ENCODE data around the gene CENPX.

Gene CENPX

GRCh38 chr17:82055023-82055964, 32.6 kb upstream of the CENPX start:
- DNase-seq (ENCODE audit: low spot score) = no peak

- DNase-seq (ENCODE audit: low spot score) = no peak
Observed at GRCh38 chr17:82054351-82055022, 31.8 kb upstream of the CENPX start.

DNA sequence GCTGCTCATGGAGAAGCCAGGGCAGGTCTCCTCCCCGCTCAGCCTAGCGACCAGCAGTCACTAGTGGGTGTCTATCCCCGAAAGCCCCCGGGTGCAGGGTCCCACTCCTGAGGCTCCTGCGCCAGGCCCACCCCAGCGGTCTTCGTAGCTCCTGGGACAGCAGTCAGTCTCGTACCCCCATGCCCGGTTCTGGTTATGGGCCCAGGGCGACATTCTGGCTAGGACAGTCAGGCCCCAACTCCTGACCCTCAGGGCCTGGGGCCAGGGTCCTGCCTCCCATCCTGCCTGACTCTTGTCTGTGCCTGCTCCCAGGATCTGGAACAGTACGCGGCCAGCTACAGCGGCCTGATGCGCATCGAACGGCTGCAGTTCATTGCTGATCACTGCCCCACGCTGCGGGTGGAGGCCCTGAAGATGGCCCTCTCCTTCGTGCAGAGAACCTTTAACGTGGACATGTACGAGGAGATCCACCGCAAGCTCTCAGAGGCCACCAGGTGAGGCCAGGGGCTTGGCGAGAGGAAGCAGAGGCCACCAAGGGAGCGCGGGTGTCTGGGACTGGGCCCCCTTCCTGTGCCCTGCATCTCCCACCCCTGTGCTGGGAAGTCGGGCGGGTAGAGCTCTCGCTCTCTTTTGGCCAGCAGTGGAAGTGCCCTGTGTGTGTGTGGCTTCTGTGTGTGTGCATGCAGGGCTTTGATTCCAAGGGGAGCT, 31.0 kb upstream of the CENPX start:
- DNase-seq (ENCODE audit: low spot score) = no peak

DNA sequence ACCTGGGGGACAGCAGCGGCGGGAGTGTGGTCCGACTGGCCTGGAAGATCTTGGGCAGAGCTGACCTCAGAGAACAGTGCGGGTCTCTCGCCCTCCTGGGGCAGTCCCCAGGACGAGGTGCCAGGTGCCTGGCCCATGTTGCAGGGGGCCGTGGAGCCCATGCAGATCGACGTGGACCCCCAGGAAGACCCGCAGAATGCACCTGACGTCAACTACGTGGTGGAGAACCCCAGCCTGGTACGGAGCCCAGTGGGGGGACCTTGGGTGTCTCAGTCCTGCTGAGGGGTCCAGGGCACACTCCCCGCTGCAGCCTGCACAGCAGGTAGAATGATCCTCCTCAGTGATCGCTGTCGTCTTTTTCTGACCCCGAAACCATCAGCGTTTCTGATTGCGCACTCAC, 30.5 kb upstream of the CENPX start:
- DNase-seq (ENCODE audit: low spot score) = no peak

- DNase-seq (ENCODE audit: low spot score) = no peak
Observed at GRCh38 chr17:82052638-82053059, 30.0 kb upstream of the CENPX start.

DNA sequence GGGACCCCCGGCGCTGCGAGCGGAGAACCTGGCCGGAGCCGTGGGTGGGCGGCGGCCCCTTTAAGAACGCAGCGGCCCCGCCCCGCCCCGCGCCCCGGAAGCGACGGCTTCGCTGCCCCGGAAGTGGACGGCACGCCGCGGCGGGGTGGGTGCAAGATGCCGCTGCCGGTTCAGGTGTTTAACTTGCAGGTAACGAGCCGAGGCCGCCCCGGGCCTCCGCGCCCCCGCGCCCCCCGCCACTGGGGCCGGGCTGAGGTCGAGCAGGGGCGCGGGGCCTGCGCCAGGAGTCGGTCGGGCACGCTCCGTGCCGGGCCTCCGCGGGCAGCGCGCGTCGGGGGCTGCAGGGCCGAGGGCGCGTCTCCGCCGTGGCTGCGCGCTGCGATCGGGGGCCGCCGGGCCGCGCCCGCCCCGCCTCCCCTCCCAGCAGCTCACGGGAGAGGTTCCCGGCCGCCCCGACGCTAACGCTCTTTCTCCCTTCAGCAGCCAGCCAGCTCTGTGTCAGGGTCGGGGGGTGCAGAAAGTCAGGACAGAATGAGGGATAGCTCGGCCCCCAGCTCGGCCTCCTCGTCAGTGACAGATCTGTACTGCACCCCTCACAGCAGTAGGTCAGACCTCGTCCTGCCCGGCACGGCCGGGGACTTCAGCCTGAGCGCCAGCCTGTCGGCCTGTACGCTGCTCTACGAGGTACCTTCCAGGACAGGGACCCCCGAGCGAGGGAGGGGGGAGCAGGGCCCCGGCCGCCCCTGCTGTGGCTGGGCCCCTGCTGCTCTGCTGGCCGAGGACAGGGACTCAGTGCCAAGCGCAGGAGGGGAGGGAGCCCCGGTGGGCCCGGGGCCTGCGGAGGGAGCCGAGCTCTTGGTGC, 29.3 kb upstream of the CENPX start, which contains the start of the genes GPS1 and RFNG:
Gene GPS1 (plus strand): TSS at position 123 of the 862 bp plus-strand sequence. CDS start 34 bp downstream, at position 157.
Gene RFNG (minus strand): TSS at position 36 of the 862 bp plus-strand sequence. CDS start 45 bp downstream, outside the sequence.
- DNase-seq (ENCODE audit: low spot score) = peak; percentile 79

DNA sequence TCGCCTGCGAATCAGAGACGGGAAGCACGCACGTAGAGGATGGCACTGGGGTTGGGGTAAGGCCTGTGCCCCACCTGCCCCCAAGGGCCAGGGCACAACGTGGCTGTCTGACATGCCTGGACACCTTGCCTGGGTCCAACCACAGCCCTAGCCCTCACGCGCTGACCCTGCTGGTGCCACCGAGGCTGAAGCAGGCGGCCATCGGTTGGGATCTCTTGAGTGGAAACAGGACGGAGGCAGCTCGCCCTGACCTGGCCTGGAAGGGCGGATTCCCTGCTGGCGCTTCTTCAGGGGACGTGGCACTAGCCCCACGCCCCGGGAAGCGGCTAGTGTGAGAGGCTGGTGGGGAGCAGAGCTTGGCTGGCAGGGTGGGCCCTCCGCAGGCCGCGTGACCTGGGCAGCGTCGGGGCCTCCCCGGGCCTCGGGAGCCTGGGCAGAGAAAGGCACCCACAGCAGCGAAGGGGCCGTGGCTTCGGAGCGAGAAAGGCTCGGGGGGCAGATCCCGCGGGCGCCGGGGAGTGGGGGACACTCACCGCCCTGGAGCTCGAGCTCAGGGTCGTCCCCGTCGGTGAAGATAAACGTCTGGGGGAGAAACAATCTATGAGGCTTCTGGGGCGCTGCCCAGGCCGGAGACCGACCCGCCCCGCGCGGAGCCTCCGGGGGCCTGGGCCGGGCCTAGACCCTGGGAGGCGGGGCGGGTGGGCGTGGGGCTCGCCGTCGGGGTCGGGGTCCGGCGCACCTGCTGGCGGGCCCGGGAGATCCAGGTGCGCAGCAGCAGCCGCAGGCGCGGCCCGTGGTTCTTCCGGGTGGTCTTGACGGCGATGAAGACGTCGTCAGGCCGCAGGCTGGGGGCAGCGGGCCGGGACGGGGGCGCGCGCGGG, 28.3 kb upstream of the CENPX start:
- no peak for DNase-seq (ENCODE audit: low spot score)

GRCh38 chr17:82050152-82050760, 27.6 kb upstream of the CENPX start:
- DNase-seq (ENCODE audit: low spot score) = no peak

DNA sequence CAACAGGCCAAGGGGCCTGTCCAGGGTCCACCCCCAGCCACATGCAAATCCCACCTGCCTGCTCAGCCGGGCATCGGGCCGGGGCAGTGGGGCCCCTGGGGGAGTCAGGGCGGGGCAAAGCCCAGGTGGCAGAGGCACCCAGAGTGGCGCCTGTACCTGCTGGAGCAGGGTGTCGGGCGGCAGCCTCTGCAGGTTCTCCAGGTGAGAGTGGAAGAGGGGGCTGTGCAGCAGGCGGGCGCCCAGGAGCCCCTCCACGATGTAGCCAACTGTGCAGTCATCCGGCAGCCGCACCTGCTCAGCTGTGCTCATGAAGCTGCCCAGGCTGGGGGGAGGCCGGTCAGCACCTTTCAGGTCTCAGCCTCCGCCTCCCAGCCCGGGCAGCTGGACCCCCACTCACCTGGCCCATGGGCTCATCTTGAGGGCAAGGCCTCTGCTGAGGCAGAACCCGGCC, 26.9 kb upstream of the CENPX start:
- no peak for DNase-seq (ENCODE audit: low spot score)

DNA sequence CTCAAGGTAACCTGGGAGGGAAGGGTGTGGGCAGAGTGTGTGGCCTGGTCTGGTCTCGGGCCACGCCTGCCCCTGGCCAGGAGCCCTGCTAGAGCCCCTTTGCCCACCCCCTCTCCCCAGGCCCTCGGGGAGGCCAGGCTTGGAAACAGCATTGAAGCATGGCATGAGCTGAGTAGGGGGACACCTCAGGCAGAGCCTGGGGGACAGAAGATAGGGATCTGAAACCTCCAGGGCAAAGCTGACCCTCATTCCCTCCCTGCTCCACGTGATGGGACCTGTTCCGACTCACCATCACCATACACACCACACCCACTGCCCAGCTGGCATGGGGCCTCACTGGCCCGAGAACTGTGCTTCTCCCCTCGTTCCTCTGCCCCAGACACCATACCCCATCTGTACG, 26.4 kb upstream of the CENPX start:
- DNase-seq (ENCODE audit: low spot score) = no peak

GRCh38 chr17:82048571-82048971, 25.9 kb upstream of the CENPX start:
- DNase-seq (ENCODE audit: low spot score) = no peak

DNA sequence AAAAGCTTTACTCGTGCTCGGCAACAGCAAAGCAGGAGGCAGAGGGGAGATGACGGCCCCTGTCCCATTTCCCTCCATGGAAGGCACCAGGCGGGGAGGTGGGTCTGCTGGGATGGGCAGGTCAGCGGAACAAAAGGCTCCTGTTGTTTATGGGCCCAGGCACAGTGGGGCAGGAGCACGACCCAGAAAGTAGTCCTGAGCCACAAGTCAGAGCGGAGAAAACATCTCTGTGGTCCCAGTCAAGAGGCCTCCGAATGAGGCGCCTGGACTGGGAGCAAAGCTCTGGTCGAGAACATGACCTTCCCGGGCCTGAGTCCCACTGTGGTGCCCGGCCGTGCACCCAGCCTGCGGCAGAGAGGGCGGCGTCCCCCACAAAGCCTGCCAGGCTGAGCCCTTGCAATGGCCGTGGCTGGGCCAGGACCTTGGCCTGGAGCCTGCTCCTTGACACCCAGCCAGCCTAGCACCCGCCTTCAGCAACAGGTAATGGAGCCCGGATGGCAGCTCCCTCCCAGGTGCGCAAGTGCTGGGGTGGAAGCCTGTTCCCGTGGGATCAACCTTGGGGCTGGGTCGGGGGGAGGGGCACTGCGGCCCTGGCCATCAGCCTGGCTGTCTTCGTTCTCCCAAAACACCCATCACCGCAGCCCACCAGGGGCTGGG, 25.4 kb upstream of the CENPX start:
- DNase-seq (ENCODE audit: low spot score) = no peak

GRCh38 chr17:82047379-82047778, 24.7 kb upstream of the CENPX start:
- DNase-seq (ENCODE audit: low spot score) = no peak

GRCh38 chr17:82046903-82047302, 24.2 kb upstream of the CENPX start:
- DNase-seq (ENCODE audit: low spot score) = no peak

GRCh38 chr17:82045936-82046484, 23.3 kb upstream of the CENPX start:
- no peak for DNase-seq (ENCODE audit: low spot score)

DNA sequence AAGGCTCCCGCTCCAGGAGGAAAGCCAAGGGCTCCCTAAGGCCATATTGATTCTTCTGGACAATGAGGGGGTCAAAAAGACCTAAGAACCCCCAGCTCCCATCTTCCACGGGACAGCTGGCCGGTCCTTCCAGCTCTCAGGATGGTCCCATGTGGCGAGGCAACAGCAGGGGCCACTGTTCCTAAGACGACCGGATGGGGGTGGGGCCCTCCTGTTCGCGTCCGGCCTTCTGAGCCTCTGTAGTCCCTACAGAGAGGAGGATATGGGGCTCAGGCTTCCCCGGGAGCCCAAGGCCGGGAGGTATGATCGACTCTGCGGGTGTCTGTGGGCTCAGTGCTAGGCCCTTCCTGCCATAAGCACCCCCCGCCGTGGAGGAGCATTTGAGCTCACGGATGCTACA, 20.8 kb upstream of the CENPX start:
- DNase-seq (ENCODE audit: low spot score) = no peak

- DNase-seq (ENCODE audit: low spot score) = no peak
Observed at GRCh38 chr17:82042649-82043048, 20.0 kb upstream of the CENPX start.

DNA sequence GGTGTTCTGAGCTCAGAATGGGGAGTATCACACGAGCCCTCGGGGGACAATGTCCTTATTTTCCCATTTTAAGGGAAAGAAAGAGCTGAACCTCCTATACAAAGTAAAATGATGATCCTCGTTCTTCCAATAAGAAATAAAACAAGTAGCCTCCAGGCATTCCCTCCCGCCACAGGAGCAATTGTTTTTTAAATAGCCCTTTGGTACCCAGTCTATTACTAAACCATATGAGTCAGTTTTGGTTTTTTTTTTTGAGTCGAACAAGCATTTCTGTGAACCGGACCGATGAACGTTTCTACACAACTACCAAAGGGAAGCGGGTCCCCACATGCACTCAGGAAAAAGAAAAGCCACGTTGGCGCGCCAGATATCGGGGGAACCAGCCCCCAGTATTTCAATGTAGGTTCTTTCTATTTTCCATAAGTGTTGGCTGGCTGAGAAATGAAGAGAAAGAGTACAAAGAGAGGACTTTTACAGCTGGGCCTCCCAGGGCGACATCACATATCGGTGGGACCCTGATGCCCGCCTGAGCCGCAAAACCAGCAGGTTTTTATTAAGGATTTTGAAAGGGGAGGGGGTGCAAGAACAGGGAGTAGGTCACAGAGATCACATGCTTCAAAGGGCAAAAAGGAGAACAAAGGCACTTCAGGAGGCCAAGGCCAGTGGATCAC, 18.6 kb upstream of the CENPX start:
- DNase-seq (ENCODE audit: low spot score) = no peak
